ENCODE results near the gene LEKR1. TPM values are rescaled to one million over a fixed set of nuclear protein-coding genes. Genes with fewer than 3 reads are reported as not detected.
"Not testable (repeated sequence)": the region's sequence is repeated elsewhere in the genome, so short reads cannot be mapped to it uniquely, and the experiment has no call there.

The LEKR1 gene
- total RNA-seq, 1 donor from 2014 or later: not detected

- no peak for TF ChIP-seq CTCF (IDR thresholded peaks at IDR 0.05)
- H3K27ac ChIP-seq: no peak overlapping the region
These were observed 33.2 kb upstream of the LEKR1 start for GRCh38 chr3:156792945-156793344.

DNA sequence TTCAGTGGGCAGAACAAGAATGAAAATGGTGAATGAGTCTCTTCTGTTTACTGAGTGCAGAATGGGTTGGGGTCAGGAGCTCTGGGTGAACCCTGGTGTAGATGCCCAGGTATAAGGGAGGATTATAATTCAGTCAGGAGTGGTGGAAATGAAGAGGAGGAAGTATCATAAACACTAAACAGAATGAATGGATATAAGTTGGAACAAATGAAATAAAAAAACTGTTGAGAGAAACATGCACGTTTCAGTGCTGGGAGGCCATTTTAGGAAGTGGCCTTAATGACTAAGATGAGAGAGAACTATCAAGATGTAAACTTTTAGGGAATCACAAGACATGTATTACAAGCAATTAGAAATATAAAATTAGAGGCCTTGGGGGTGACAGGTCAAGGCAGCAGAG lies 32.8 kb upstream of the LEKR1 start:
- Histone ChIP-seq H3K9me3 (no peaks in the 10 kb centered on the region), H3K36me3 (no peaks in the 10 kb centered on the region), H3K4me3 (no peak overlapping the region), H3K4me1 (no peaks in the 10 kb centered on the region), H3K27me3 (no peaks in the 10 kb centered on the region), H3K27ac (no peak overlapping the region)
- no peak for DNase-seq (ENCODE audit: low spot score in 2 of 2)
- intact Hi-C loops (cut with DNase I): no loop called here
- no peak for TF ChIP-seq CTCF (IDR thresholded peaks at IDR 0.05)

More at GRCh38 chr3:156792945-156793344, 33.2 kb upstream of the LEKR1 start:
- intact Hi-C loops (cut with DNase I): no loop called here
- H3K27me3 ChIP-seq: no peaks in the 10 kb centered on the region
- no peak for DNase-seq (ENCODE audit: low spot score in 2 of 2)
- no peaks in the 10 kb centered on the region for H3K9me3 ChIP-seq
- H3K4me1 ChIP-seq: no peaks in the 10 kb centered on the region
- no peaks in the 10 kb centered on the region for H3K36me3 ChIP-seq
- H3K4me3 ChIP-seq: no peak overlapping the region

- no peak for TF ChIP-seq CTCF (IDR thresholded peaks at IDR 0.05)
- Histone ChIP-seq H3K27ac (no peak overlapping the region), H3K27me3 (no peaks in the 10 kb centered on the region), H3K4me3 (no peak overlapping the region), H3K9me3 (no peaks in the 10 kb centered on the region), H3K36me3 (no peaks in the 10 kb centered on the region), H3K4me1 (no peaks in the 10 kb centered on the region)
- intact Hi-C loops (cut with DNase I): no loop called here
- DNase-seq (ENCODE audit: low spot score in 2 of 2): no peak
These were observed 32.3 kb upstream of the LEKR1 start for GRCh38 chr3:156793851-156794250.

- TF ChIP-seq CTCF (IDR thresholded peaks at IDR 0.05): no peak
- intact Hi-C loops (cut with DNase I): no loop called here
These were observed 30.2 kb upstream of the LEKR1 start for GRCh38 chr3:156795890-156796481.

DNA sequence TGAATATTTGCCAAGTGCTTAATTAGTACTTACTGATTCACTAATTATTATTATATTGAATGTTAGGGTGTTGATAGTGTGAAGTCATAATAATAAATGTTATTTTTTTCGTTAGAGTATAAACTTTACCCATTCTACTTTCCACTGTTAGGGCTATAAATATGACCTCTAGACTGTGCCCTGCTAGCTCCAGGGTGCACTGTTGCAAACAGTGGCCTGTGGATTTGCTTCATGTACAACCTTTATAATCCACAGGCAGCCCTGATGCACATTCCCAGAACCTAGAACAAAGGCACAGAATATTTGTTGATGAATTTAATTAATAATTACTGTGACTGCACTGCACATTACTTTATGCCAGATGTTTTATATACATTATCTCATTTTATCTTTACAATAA lies 28.8 kb upstream of the LEKR1 start:
- no peak overlapping the region for H3K27ac ChIP-seq
- H3K36me3 ChIP-seq: no peaks in the 10 kb centered on the region
- peaks cover 0 to 4% of the 10 kb centered on the region in 2 donors for H3K9me3 ChIP-seq
- H3K4me3 ChIP-seq: no peak overlapping the region
- no peaks in the 10 kb centered on the region for H3K27me3 ChIP-seq
- H3K4me1 ChIP-seq: no peaks in the 10 kb centered on the region
- DNase-seq (ENCODE audit: low spot score in 2 of 2): no peak
- intact Hi-C loops (cut with DNase I): no loop called here
- TF ChIP-seq CTCF (IDR thresholded peaks at IDR 0.05): no peak

More at GRCh38 chr3:156795890-156796481, 30.2 kb upstream of the LEKR1 start:
- Histone ChIP-seq H3K4me1 (no peaks in the 10 kb centered on the region), H3K36me3 (no peaks in the 10 kb centered on the region), H3K4me3 (no peak overlapping the region), H3K27ac (no peak overlapping the region), H3K9me3 (peaks cover 0 to 4% of the 10 kb centered on the region in 2 donors), H3K27me3 (no peaks in the 10 kb centered on the region)
- no peak for DNase-seq (ENCODE audit: low spot score in 2 of 2)

GRCh38 chr3:156800287-156800686 lies 25.9 kb upstream of the LEKR1 start:
- intact Hi-C loops (cut with DNase I); H3K4me1 ChIP-seq; H3K27me3 ChIP-seq; DNase-seq (ENCODE audit: low spot score in 2 of 2); H3K27ac ChIP-seq; H3K36me3 ChIP-seq; H3K4me3 ChIP-seq: not testable (repeated sequence)
- H3K9me3 ChIP-seq: peaks cover 0 to 18% of the 10 kb centered on the region in 2 donors
